H1 (cell line): ENCODE results near the gene BCL3. TPM values are rescaled to one million over a fixed set of nuclear protein-coding genes. Genes with fewer than 3 reads are reported as not detected.
A peak's percentile ranks its signal among the peaks of the same experiment; 100 is the strongest.

Experiments
- CTCF ChIA-PET: fragments of 300-600 bp; sonication (Branson Sonifier 250); formaldehyde crosslinking; loops from one replicate; lab custom pipeline; 2021; ENCODE audit not compliant: partially characterized antibody; lab: Charles Lee
- POLR2A ChIA-PET: fragments of 300-600 bp; sonication (Branson Sonifier 250); formaldehyde crosslinking; loops from one replicate; lab custom pipeline; 2021; ENCODE audit warnings: inconsistent platforms; ENCODE audit not compliant: partially characterized antibody; lab: Charles Lee
- DNase-seq, 2 experiments: peaks; one replicate each; pipeline versions ENCODE4 v3.0.0 to v3.0.0-alpha.2; 2010 to 2022; ENCODE audit warnings: low spot score in 2 of 2, low read depth in 1 of 2, mixed read lengths in 1 of 2
- FAIRE-seq: peaks from 2 replicates; lab custom pipeline; 2011; peaks lifted over from hg19 to GRCh38; lab: Jason Lieb, UNC
- H2AFZ ChIP-seq: 2 replicates; pipeline ENCODE4 v1.8.1; 2012; ENCODE audit warnings: low read length, inconsistent platforms
- H2AK5ac ChIP-seq: 2 replicates; pipeline ENCODE4 v1.6.1; 2013; ENCODE audit warnings: low read depth, low read length
- H2BK120ac ChIP-seq: replicated peaks from 2 replicates; pipeline ENCODE3; 2013; ENCODE audit warnings: low read depth, low read length, inconsistent platforms
- H2BK12ac ChIP-seq: 2 replicates; pipeline ENCODE4 v1.6.1; 2013; ENCODE audit warnings: low read depth, low read length
- H2BK15ac ChIP-seq: 2 replicates; pipeline ENCODE4 v1.6.1; 2013; ENCODE audit warnings: low read length
- H2BK20ac ChIP-seq: 2 replicates; pipeline ENCODE4 v1.6.1; 2013; ENCODE audit warnings: low read length
- H2BK5ac ChIP-seq: 2 replicates; pipeline ENCODE4 v1.6.1; 2013; ENCODE audit warnings: low read depth, low read length
- H3K14ac ChIP-seq: 2 replicates; pipeline ENCODE4 v1.6.1; 2013; ENCODE audit warnings: inconsistent platforms; ENCODE audit not compliant: insufficient read length
- H3K18ac ChIP-seq: 2 replicates; pipeline ENCODE4 v1.6.1; 2013; ENCODE audit warnings: low read length; ENCODE audit errors: extremely low read depth
- H3K23ac ChIP-seq: 2 replicates; pipeline ENCODE4 v1.6.1; 2013; ENCODE audit warnings: inconsistent platforms; ENCODE audit not compliant: insufficient read length
- H3K23me2 ChIP-seq: 2 replicates; pipeline ENCODE4 v1.6.1; 2013; ENCODE audit warnings: low read depth, low read length
- H3K27ac ChIP-seq: 2 replicates; pipeline ENCODE4 v1.6.1; 2011; ENCODE audit warnings: low read depth, low read length, inconsistent platforms
- H3K27me3 ChIP-seq, 4 experiments: replicated peaks in 1 of 4; 1 replicate in 1 of 4; 2 replicates in 3 of 4; pipeline versions ENCODE4 v1.6.1 to v1.8.1; 2011 to 2013; ENCODE audit warnings: low read length in 3 of 4, mild to moderate bottlenecking in 3 of 4, inconsistent platforms in 2 of 4, mixed read lengths in 2 of 4, moderate library complexity in 1 of 4; ENCODE audit not compliant: control insufficient read depth in 3 of 4, insufficient read depth in 3 of 4; ENCODE audit errors: extremely low read depth in 1 of 4
- H3K36me3 ChIP-seq, 4 experiments: 2 replicates each; pipeline versions ENCODE4 v1.6.1 to v1.8.1; 2011 to 2013; ENCODE audit warnings: mild to moderate bottlenecking in 4 of 4, low read length in 3 of 4, moderate library complexity in 2 of 4, control low read depth in 1 of 4, inconsistent platforms in 1 of 4; ENCODE audit not compliant: insufficient read depth in 4 of 4, control insufficient read depth in 2 of 4
- H3K4ac ChIP-seq: replicated peaks from 2 replicates; pipeline ENCODE3; 2013; ENCODE audit warnings: low read length, low read depth, mixed read lengths, inconsistent platforms; ENCODE audit not compliant: insufficient read length
- H3K4me1 ChIP-seq, 4 experiments: replicated peaks in 1 of 4; 1 replicate in 1 of 4; 2 replicates in 3 of 4; pipeline versions ENCODE4 v1.6.1 to v1.8.1; 2011 to 2013; ENCODE audit warnings: low read length in 3 of 4, inconsistent platforms in 2 of 4, mixed read lengths in 1 of 4; ENCODE audit not compliant: insufficient read depth in 4 of 4, control insufficient read depth in 3 of 4
- H3K4me2 ChIP-seq, 2 experiments: 2 replicates each; pipeline versions ENCODE4 v1.6.1 to v1.8.1; 2011 to 2013; ENCODE audit warnings: low read depth in 2 of 2, low read length in 2 of 2, control low read depth in 1 of 2, inconsistent platforms in 1 of 2, mild to moderate bottlenecking in 1 of 2; ENCODE audit not compliant: insufficient read depth in 1 of 2
- H3K4me3 ChIP-seq, 4 experiments: fragments of 200-600, 300-600 bp in 1 of 4; sonication (generic), shearing (Covaris generic), sonication (Bioruptor Twin) in 1 of 4; 2 replicates each; pipeline versions ENCODE4 v1.5.1 to v1.8.1; 2011 to 2016; ENCODE audit warnings: low read length in 4 of 4, low read depth in 3 of 4, control low read depth in 2 of 4, inconsistent platforms in 2 of 4, mild to moderate bottlenecking in 2 of 4, mixed read lengths in 1 of 4, moderate library complexity in 1 of 4; ENCODE audit not compliant: insufficient read depth in 2 of 4; ENCODE audit errors: extremely low read depth in 1 of 4
- H3K56ac ChIP-seq: replicated peaks from 2 replicates; pipeline ENCODE3; 2013; ENCODE audit warnings: low read depth, mild to moderate bottlenecking, mixed read lengths, low read length, inconsistent platforms; ENCODE audit not compliant: insufficient read length
- H3K79me1 ChIP-seq: 2 replicates; pipeline ENCODE4 v1.6.1; 2013; ENCODE audit warnings: low read depth, low read length, control low read depth
- H3K79me2 ChIP-seq, 2 experiments: 2 replicates each; pipeline versions ENCODE4 v1.6.1 to v1.8.1; 2012 to 2013; ENCODE audit warnings: low read length in 2 of 2, mild to moderate bottlenecking in 2 of 2, inconsistent platforms in 1 of 2; ENCODE audit not compliant: insufficient read depth in 2 of 2, control insufficient read depth in 1 of 2
- H3K9ac ChIP-seq, 4 experiments: replicated peaks in 1 of 4; 1 replicate in 1 of 4; 2 replicates in 3 of 4; pipeline versions ENCODE4 v1.6.1 to v1.8.1; 2011 to 2013; ENCODE audit warnings: low read depth in 3 of 4, low read length in 3 of 4, control low read depth in 2 of 4, mild to moderate bottlenecking in 2 of 4, moderate library complexity in 2 of 4, inconsistent platforms in 1 of 4; ENCODE audit errors: extremely low read depth in 1 of 4
- H3K9me3 ChIP-seq, 2 experiments: 2 replicates each; pipeline versions ENCODE4 v1.6.1 to v1.8.1; 2012 to 2013; ENCODE audit warnings: mild to moderate bottlenecking in 2 of 2, moderate library complexity in 2 of 2, control low read depth in 1 of 2, inconsistent platforms in 1 of 2, low read depth in 1 of 2, low read length in 1 of 2, mixed read lengths in 1 of 2; ENCODE audit not compliant: insufficient read depth in 2 of 2
- H4K20me1 ChIP-seq, 2 experiments: replicated peaks in 1 of 2; 2 replicates each; pipeline versions ENCODE3 to v1.8.1; 2011 to 2013; ENCODE audit warnings: inconsistent platforms in 2 of 2, low read length in 2 of 2, mild to moderate bottlenecking in 1 of 2; ENCODE audit not compliant: insufficient read depth in 2 of 2, control insufficient read depth in 1 of 2
- H4K5ac ChIP-seq: 2 replicates; pipeline ENCODE4 v1.6.1; 2013; ENCODE audit warnings: low read length, low read depth, mixed read lengths, inconsistent platforms; ENCODE audit not compliant: insufficient read length
- H4K8ac ChIP-seq: 2 replicates; pipeline ENCODE4 v1.8.0; 2013; ENCODE audit warnings: mild to moderate bottlenecking, moderate library complexity, low read length, inconsistent platforms; ENCODE audit not compliant: insufficient read depth; ENCODE audit errors: extremely low read depth
- H4K91ac ChIP-seq: replicated peaks from 2 replicates; pipeline ENCODE3; 2013; ENCODE audit warnings: low read length, mixed read lengths, inconsistent platforms; ENCODE audit not compliant: insufficient read length
- BACH1 ChIP-seq: IDR thresholded peaks from 2 replicates; pipeline ENCODE4 v1.6.1; 2012; ENCODE audit warnings: low read length, improper control_type of control experiment
- BCL11A ChIP-seq, 2 experiments: IDR thresholded peaks; one replicate each; pipeline ENCODE4 v1.6.1; 2011; ENCODE audit warnings: low read depth in 2 of 2, low read length in 2 of 2, mild to moderate bottlenecking in 2 of 2
- CHD1 ChIP-seq: IDR thresholded peaks from 2 replicates; pipeline ENCODE4 v1.6.1; 2012; ENCODE audit warnings: low read depth, low read length, improper control_type of control experiment
- E2F6 ChIP-seq: IDR thresholded peaks from 2 replicates; pipeline ENCODE4 v1.6.1; 2012; ENCODE audit warnings: inconsistent platforms
- MAX ChIP-seq: IDR thresholded peaks from 2 replicates; pipeline ENCODE4 v1.6.1; 2012; ENCODE audit warnings: inconsistent platforms
- RAD21 ChIP-seq, 2 experiments: IDR thresholded peaks in 1 of 2; conservative IDR thresholded peaks in 1 of 2; 2 replicates each; pipeline ENCODE4 v1.6.1; 2011; ENCODE audit warnings: low read depth in 2 of 2, low read length in 2 of 2, improper control_type of control experiment in 1 of 2, inconsistent platforms in 1 of 2, mild to moderate bottlenecking in 1 of 2, moderate library complexity in 1 of 2
- TAF7 ChIP-seq: optimal IDR thresholded peaks from 2 replicates; pipeline ENCODE3; 2011; ENCODE audit warnings: low read depth, mild to moderate bottlenecking, inconsistent platforms, low read length, moderate library complexity, borderline replicate concordance
- TEAD4 ChIP-seq: IDR thresholded peaks from 2 replicates; pipeline ENCODE4 v1.6.1; 2012; ENCODE audit warnings: low read depth, low read length, inconsistent platforms, mixed read lengths
- YY1 ChIP-seq: IDR thresholded peaks from 2 replicates; pipeline ENCODE4 v1.6.1; 2011; ENCODE audit warnings: low read depth, mild to moderate bottlenecking, low read length
- WGBS, 2 experiments: shearing (Covaris generic) in 1 of 2; methylation state at CpG; one replicate each; pipeline versions ENCODE4 v1.1.6 to v1.1.7; 2013 to 2015; ENCODE audit warnings: low lambda C conversion rate in 2 of 2, mixed read lengths in 2 of 2, inconsistent platforms in 1 of 2, low coverage in 1 of 2, missing lambda C conversion rate in 1 of 2; ENCODE audit not compliant: insufficient replicate concordance in 2 of 2, insufficient coverage in 1 of 2, insufficient read length in 1 of 2; ENCODE audit errors: extremely low coverage in 1 of 2, missing lambda C conversion rate in 1 of 2; 5-methylcytosine and 5-hydroxymethylcytosine counted together
- polyA plus RNA-seq, 7 experiments: library from polyadenylated mRNA; depleted of rRNA in 3 of 7; stranded (reverse) in 5 of 7; unstranded in 2 of 7; fragments of >200 nt in 5 of 7; fragments of 200-250 nt in 2 of 7; gene quantifications; 1 replicate in 5 of 7; 2 replicates in 1 of 7; 4 replicates in 1 of 7; pipeline versions ENCODE4 v1.2.1 to v1.2.3, GENCODE V29; 2011 to 2013; ENCODE audit warnings: missing spikeins in 2 of 7, mixed read lengths in 2 of 7
- total RNA-seq: library from RNA; stranded (reverse); fragmentation: NEBNext Ultra II Directional; extraction: Animal tissue kit (Norgen Biotek cat#: 25700); gene quantifications from 2 replicates; pipeline ENCODE4 v1.2.1, GENCODE V29; 2021

Gene BCL3
- total and polyA plus RNA-seq, 2 of the 8 experiments (the other 6 are each of a cell fraction or from before 2014, with no cell fraction given): 0.88 to 2.4 TPM

GRCh38 chr19:44807652-44808462 lies 59.3 kb downstream of the BCL3 start:
- FAIRE-seq (peak; percentile 99), DNase-seq (peak in 1 of 2 experiments; percentile 95)
- Histone ChIP-seq H3K4ac (no peak overlapping the region), H4K8ac (peak overlapping the region; percentile 83; the same call in 1 of the 2 replicates), H3K36me3 (peaks cover 0 to 6% (median 3%) of the 10 kb centered on the region in 4 experiments; a peak in 3 of 8 replicates), H3K79me2 (no peaks in the 10 kb centered on the region), H4K5ac (no peak overlapping the region), H2BK20ac (peak overlapping the region; percentile 72; the same call in 1 of the 2 replicates), H4K91ac (no peak overlapping the region), H4K20me1 (peaks cover 8 to 13% of the 10 kb centered on the region in 2 experiments), H2BK15ac (0 out of 2 replicates have a peak overlapping the region, but pooled peaks have one; percentile 46), H3K79me1 (peaks cover 2% of the 10 kb centered on the region; the same call in 1 of the 2 replicates), H2BK120ac (no peak overlapping the region), H3K9ac (peak overlapping the region in 2 of 4 experiments; percentile 79 to 82; a peak in 4 of 7 replicates), H3K27ac (no peak overlapping the region; the same call in 1 of the 2 replicates), H3K9me3 (no peaks in the 10 kb centered on the region), H3K56ac (peak overlapping the region; percentile 85), H3K4me1 (peaks cover 4 to 34% (median 21%) of the 10 kb centered on the region in 4 experiments), H3K4me2 (peak overlapping the region; percentile 72 to 99), H2AK5ac (no peak overlapping the region), H3K4me3 (peak overlapping the region; percentile 64 to 96 (median 70); a peak in 5 of 8 replicates), H2BK12ac (peak overlapping the region; percentile 95; the same call in 1 of the 2 replicates), H2BK5ac (peak overlapping the region; percentile 98; the same call in 1 of the 2 replicates), H3K23me2 (peaks cover 5% of the 10 kb centered on the region; the same call in 1 of the 2 replicates), H3K27me3 (peaks cover 0 to 16% (median 13%) of the 10 kb centered on the region in 4 experiments; a peak in 6 of 7 replicates), H3K23ac (no peak overlapping the region), H3K18ac (peak overlapping the region; percentile 100), H2AFZ (no peak overlapping the region), H3K14ac (no peak overlapping the region)
- CTCF ChIA-PET: interaction anchor here (0.6 to 8.5 kb wide), 28 partner anchors 9 to 124 kb away, joined by 3 to 116 read pairs (median 6); partner anchors contain the start of gene NECTIN2
- POLR2A ChIA-PET: interaction anchor here (0.7 to 6.0 kb wide), 23 partner anchors 10 to 111 kb away, joined by 3 to 37 read pairs (median 6); partner anchors contain the start of gene NECTIN2
- WGBS, 2 experiments: 33% methylated on average over 12 of the region's 14 CpGs; no CpG with 5 or more reads in 1 of the 2 experiments
- peak; percentile 77 to 84 for TF ChIP-seq RAD21 (IDR thresholded peaks at IDR 0.05 in 1 of 2, conservative IDR thresholded peaks at IDR 0.05 in 1 of 2; ENCODE audit: low read depth in 2 of 2, low read length in 2 of 2)
- TF ChIP-seq E2F6: peak; percentile 60
- peak; percentile 41; the same call in 1 of the 2 replicates for TF ChIP-seq BACH1
- TF ChIP-seq BCL11A (IDR thresholded peaks at IDR 0.05; ENCODE audit: low read depth in 2 of 2, low read length in 2 of 2): peak in 1 of 2 experiments; percentile 1
- peak; percentile 9 for TF ChIP-seq TAF7
- 0 out of 2 replicates have a peak, but pooled peaks have one; percentile 7 for TF ChIP-seq YY1
- TF ChIP-seq MAX: peak; percentile 77
- TF ChIP-seq TEAD4: peak; percentile 100
- TF ChIP-seq CHD1: no peak
